C4-2B (cell line): ENCODE data around the gene NPB.
A peak's percentile ranks its signal among the peaks of the same experiment; 100 is the strongest.

Experiments
- H3K27ac ChIP-seq: fragments of 450-650 bp; 2 replicates; pipeline ENCODE4 v1.5.1; 2017
- ZFX ChIP-seq: fragments of 450-650 bp; IDR thresholded peaks from 2 replicates; pipeline ENCODE4 v1.6.1; 2017
- TF ChIP-seq, protein P1 (sequence below): fragments of 450-650 bp; conservative IDR thresholded peaks from 2 replicates; pipeline ENCODE4 v1.5.1; 2017; ENCODE audit warnings: mild to moderate bottlenecking

Gene NPB

GRCh38 chr17:81907219-81908145 is 5.4 kb downstream of the NPB start:
- H3K27ac ChIP-seq, result no peak overlapping the region
- TF ChIP-seq, protein P1, sequence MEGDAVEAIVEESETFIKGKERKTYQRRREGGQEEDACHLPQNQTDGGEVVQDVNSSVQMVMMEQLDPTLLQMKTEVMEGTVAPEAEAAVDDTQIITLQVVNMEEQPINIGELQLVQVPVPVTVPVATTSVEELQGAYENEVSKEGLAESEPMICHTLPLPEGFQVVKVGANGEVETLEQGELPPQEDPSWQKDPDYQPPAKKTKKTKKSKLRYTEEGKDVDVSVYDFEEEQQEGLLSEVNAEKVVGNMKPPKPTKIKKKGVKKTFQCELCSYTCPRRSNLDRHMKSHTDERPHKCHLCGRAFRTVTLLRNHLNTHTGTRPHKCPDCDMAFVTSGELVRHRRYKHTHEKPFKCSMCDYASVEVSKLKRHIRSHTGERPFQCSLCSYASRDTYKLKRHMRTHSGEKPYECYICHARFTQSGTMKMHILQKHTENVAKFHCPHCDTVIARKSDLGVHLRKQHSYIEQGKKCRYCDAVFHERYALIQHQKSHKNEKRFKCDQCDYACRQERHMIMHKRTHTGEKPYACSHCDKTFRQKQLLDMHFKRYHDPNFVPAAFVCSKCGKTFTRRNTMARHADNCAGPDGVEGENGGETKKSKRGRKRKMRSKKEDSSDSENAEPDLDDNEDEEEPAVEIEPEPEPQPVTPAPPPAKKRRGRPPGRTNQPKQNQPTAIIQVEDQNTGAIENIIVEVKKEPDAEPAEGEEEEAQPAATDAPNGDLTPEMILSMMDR, result no peak
- TF ChIP-seq ZFX, result no peak

DNA sequence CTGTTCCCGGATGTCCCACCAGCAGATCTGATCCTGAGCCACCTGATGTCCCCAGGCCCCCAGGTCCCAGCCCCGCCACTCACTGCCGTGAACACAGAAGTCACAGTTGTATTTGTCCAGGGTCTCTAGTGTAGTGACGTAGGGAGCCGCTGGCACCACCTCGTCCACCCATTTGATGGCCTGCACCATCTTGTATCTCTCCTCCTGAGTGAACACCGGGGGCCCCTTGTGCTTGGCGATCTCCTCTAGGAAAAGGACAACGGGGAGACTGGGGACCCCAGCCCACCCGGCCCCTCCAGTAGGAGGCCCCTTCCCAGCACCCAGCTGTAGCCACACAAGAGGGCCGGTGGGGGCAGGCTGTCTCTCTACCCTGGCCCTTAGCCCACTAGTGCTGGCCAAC is 6.8 kb downstream of the NPB start:
- TF ChIP-seq, protein P1, result no peak
- TF ChIP-seq ZFX, result no peak

DNA sequence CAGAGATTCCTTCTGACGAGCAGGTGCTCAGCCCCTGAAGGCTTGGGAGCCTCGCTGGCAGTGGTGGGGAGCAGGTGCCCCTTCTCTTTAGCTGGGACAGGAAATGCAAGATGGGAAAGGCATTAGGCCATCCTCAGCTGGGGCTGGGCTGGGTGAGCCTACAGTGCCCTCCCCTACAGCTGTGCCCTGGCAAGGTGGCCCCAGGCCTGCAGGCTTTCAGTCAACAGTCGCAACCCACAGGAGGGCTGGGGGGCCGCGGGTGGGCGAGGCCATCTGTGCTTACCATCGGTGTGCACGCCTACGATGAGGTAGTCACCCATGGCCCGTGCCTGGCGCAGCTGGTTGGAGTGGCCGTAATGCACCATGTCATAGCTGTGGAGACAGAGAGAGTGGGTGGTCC is 7.2 kb downstream of the NPB start:
- TF ChIP-seq ZFX, result no peak
- TF ChIP-seq, protein P1, result no peak
- peak overlapping the region; percentile 91 for H3K27ac ChIP-seq

More for the DNA sequence above, 6.8 kb downstream of the NPB start:
- H3K27ac ChIP-seq, result no peak overlapping the region

DNA sequence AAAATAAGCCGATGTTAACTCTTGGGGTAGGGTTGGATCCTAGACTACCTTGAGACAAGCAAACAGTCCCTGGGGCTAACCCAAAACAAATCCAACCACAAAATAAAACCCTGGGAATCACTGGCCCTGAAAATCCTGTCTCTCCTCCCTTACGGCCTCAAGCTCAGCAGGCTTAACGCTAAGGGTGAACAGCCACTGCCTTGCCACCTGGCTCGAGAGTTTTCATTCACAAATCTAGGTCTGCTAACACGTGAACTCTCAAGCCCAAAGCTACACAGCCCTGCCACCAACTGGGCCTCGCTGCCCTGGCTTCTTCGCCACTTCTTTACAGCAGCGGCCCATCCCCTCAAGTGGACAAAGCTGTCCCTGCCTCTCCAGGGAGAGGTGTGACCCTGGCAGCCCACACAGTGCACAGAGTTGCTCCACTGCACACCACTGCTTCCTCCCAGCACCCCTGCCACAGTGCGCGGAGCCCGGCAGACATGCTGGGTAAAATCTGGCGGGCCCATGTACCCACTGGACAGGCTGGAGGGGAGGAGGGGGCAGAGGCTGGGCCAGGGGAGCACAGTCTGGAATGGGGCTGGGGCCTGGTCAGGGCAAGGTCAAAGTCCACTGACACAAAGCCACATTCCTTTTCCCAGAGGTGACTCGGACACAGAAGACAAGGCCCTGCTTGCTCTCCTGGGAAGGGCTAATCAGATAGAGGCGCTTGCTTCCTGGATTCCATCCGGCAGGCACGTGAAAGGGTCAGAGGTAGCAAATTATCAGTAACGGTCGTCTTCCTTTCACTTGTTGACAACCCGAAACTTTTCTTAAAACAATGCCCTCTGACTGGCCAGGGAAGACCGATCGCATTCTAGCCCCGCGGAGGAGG is 8.2 kb downstream of the NPB start:
- H3K27ac ChIP-seq, result peak overlapping the region; percentile 91
- TF ChIP-seq, protein P1, result no peak
- TF ChIP-seq ZFX, result no peak

GRCh38 chr17:81910840-81911276 is 8.8 kb downstream of the NPB start:
- TF ChIP-seq ZFX, result peak; percentile 62; the same call in 1 of the 2 replicates
- TF ChIP-seq, protein P1, result no peak
- H3K27ac ChIP-seq, result peak overlapping the region; percentile 91

DNA sequence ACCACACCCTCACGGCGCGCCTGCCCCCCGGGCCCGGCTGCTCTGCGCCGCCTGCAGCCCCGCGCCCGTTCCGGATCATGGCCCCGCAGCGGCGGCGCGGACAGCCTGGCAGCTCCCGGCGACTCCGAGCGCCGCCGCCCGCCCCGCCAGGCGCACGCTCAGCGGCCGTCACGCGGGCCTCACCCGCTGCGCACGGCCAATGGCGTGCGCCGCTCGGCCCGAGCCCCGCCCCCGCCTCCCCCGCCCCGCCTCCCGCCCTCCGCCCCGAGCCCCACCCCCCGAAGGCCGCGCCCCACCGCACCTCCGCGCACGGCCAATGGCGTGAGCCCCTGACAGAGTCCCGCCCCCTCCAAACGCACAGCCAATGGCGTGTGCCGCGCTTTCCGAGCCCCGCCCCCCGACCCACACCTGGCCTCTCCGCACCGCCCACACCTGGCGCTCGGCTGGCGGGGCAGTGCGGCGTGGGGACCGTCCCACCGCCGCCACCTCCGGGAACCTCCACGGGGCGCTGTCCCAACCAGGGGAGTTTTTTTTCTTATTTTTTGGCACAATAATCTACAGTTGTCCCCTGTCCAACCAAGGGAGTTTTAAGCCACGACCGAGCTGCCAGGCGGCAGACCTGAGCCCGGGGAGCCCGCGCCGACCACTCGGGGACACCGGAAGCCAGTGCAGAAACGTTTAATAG is 9.4 kb downstream of the NPB start, which contains the start of gene PCYT2:
TSS of gene PCYT2 (minus strand) at position 123 of the 685 bp plus-strand sequence. CDS start at position 79, 44 bp downstream.
- TF ChIP-seq, protein P1, result no peak; the same call in 1 of the 2 replicates
- 0 out of 2 replicates have a peak, but pooled peaks have one; percentile 1 for TF ChIP-seq ZFX
- peak within 1 kb of the TSS; percentile 91 for H3K27ac ChIP-seq
